ENCODE measurements around the gene NRP2. TPM values are rescaled to one million over a fixed set of nuclear protein-coding genes. Genes with fewer than 3 reads are reported as not detected.
A peak's percentile ranks its signal among the peaks of the same experiment; 100 is the strongest.

NRP2 gene
- total and polyA plus RNA-seq, 11 donors, result 2.0 to 57.5 (median 4.7) TPM

- WGBS, 4 donors, result 84 to 95% (median 89%) methylated on average over 6 of the region's 6 CpGs
- no peak for TF ChIP-seq POLR2A (IDR thresholded peaks at IDR 0.05)
- TF ChIP-seq CTCF (IDR thresholded peaks at IDR 0.05), result no peak
- Histone ChIP-seq H3K4me1 (no peaks in the 10 kb centered on the region), H3K9me3 (peaks cover 0 to 15% (median 0%) of the 10 kb centered on the region in 12 donors), H3K27me3 (no peaks in the 10 kb centered on the region), H3K4me3 (no peak overlapping the region), H3K27ac (no peak overlapping the region), H3K36me3 (no peaks in the 10 kb centered on the region)
- no peak for ATAC-seq
- DNase-seq, result no peak
- intact Hi-C loops (cut with DNase I), result no loop called here
These were observed 44.4 kb upstream of the NRP2 start for GRCh38 chr2:205637779-205638503.

GRCh38 chr2:205640716-205641115 is 41.6 kb upstream of the NRP2 start:
- ATAC-seq (no peak), DNase-seq (no peak)
- Histone ChIP-seq H3K27ac (no peak overlapping the region), H3K4me1 (no peaks in the 10 kb centered on the region), H3K9me3 (peaks cover 0 to 15% (median 0%) of the 10 kb centered on the region in 12 donors), H3K27me3 (no peaks in the 10 kb centered on the region), H3K36me3 (no peaks in the 10 kb centered on the region), H3K4me3 (no peak overlapping the region)
- intact Hi-C loops (cut with DNase I), result no loop called here
- TF ChIP-seq CTCF (IDR thresholded peaks at IDR 0.05), result no peak
- TF ChIP-seq POLR2A (IDR thresholded peaks at IDR 0.05), result no peak
- 50 to 57% (median 52%) methylated on average over 4 of the region's 4 CpGs for WGBS, 4 donors

- ATAC-seq (peak in 1 of 4 donors; percentile 26), DNase-seq (no peak)
- Histone ChIP-seq H3K36me3 (no peaks in the 10 kb centered on the region), H3K27ac (no peak overlapping the region), H3K27me3 (no peaks in the 10 kb centered on the region), H3K9me3 (peaks cover 0 to 15% (median 0%) of the 10 kb centered on the region in 12 donors), H3K4me1 (no peaks in the 10 kb centered on the region), H3K4me3 (no peak overlapping the region)
- TF ChIP-seq CTCF (IDR thresholded peaks at IDR 0.05), result no peak
- no peak for TF ChIP-seq POLR2A (IDR thresholded peaks at IDR 0.05)
- 40 to 49% (median 42%) methylated on average over 6 of the region's 6 CpGs for WGBS, 4 donors
- intact Hi-C loops (cut with DNase I), result no loop called here
These were observed 39.5 kb upstream of the NRP2 start for GRCh38 chr2:205642599-205643356.

GRCh38 chr2:205643391-205643885 is 38.9 kb upstream of the NRP2 start:
- intact Hi-C loops (cut with DNase I), result no loop called here
- 61 to 72% (median 67%) methylated on average over 10 of the region's 10 CpGs for WGBS, 4 donors
- no peak for TF ChIP-seq CTCF (IDR thresholded peaks at IDR 0.05)
- no peak for TF ChIP-seq POLR2A (IDR thresholded peaks at IDR 0.05)

More at GRCh38 chr2:205643391-205643885, 38.9 kb upstream of the NRP2 start:
- no peaks in the 10 kb centered on the region for H3K27me3 ChIP-seq
- H3K36me3 ChIP-seq, result no peaks in the 10 kb centered on the region
- ATAC-seq (no peak), DNase-seq (no peak)
- H3K9me3 ChIP-seq, result peaks cover 0 to 15% (median 0%) of the 10 kb centered on the region in 12 donors
- H3K27ac ChIP-seq, result no peak overlapping the region
- H3K4me1 ChIP-seq, result no peaks in the 10 kb centered on the region
- H3K4me3 ChIP-seq, result no peak overlapping the region
